IMR-90 (cell line): Measurements from ENCODE around the gene PHIP. TPM values are rescaled to one million over a fixed set of nuclear protein-coding genes. Genes with fewer than 3 reads are reported as not detected.

ENCODE experiments used
- ATAC-seq: fragments of 200-7000 bp; cut with Tn5 transposase; 2 replicates; pipeline ENCODE4 v1.9.1; 2020; ENCODE audit warnings: low read depth, mild to moderate bottlenecking, moderate library complexity
- BruUV-seq: library from RNA; stranded (reverse); fragments of 400-500 nt; replicated peaks from 2 replicates; lab custom pipeline; 2021; lab: Mats Ljungman, UMichigan
- CTCF ChIA-PET: fragments of 300-600 bp; formaldehyde crosslinking; extraction: SDS; loops from one replicate; lab custom pipeline; 2021; ENCODE audit warnings: antibody characterized with exemption; lab: Yijun Ruan, JAX
- POLR2A ChIA-PET: fragments of 300-600 bp; sonication (Branson Sonifier 250); formaldehyde crosslinking; loops from one replicate; lab custom pipeline; 2022; ENCODE audit warnings: antibody characterized with exemption; ENCODE audit not compliant: unreplicated experiment; lab: Charles Lee
- DNase-seq: peaks from one replicate; pipeline ENCODE4 v3.0.0; 2013
- H2AFZ ChIP-seq: replicated peaks from 2 replicates; pipeline ENCODE3; 2013; ENCODE audit warnings: low read length, mild to moderate bottlenecking; ENCODE audit not compliant: poor library complexity
- H2AK5ac ChIP-seq: 2 replicates; pipeline ENCODE4 v1.6.1; 2013; ENCODE audit warnings: low read depth, low read length, inconsistent platforms
- H2AK9ac ChIP-seq: replicated peaks from 2 replicates; pipeline ENCODE3; 2013; ENCODE audit warnings: mild to moderate bottlenecking, low read depth, low read length, moderate library complexity; ENCODE audit not compliant: poor library complexity
- H2BK120ac ChIP-seq: 2 replicates; pipeline ENCODE4 v1.6.1; 2013; ENCODE audit warnings: low read depth, low read length, inconsistent platforms
- H2BK15ac ChIP-seq: 3 replicates; pipeline ENCODE4 v1.6.1; 2013; ENCODE audit warnings: low read depth, low read length, inconsistent platforms
- H2BK20ac ChIP-seq: 2 replicates; pipeline ENCODE4 v1.6.1; 2013; ENCODE audit warnings: low read depth, mild to moderate bottlenecking, inconsistent platforms, low read length, moderate library complexity
- H2BK5ac ChIP-seq: 2 replicates; pipeline ENCODE4 v1.6.1; 2013; ENCODE audit warnings: mild to moderate bottlenecking, low read depth, low read length, inconsistent platforms; ENCODE audit not compliant: poor library complexity, severe bottlenecking
- H3K14ac ChIP-seq: replicated peaks from 2 replicates; pipeline ENCODE4 v1.6.1; 2013; ENCODE audit warnings: low read depth, low read length, inconsistent platforms
- H3K18ac ChIP-seq: 2 replicates; pipeline ENCODE4 v1.6.1; 2013; ENCODE audit warnings: low read depth, low read length, control low read depth
- H3K23ac ChIP-seq: 2 replicates; pipeline ENCODE4 v1.6.1; 2013; ENCODE audit warnings: low read depth, low read length, inconsistent platforms
- H3K27ac ChIP-seq: 2 replicates; pipeline ENCODE4 v1.5.1; 2013; ENCODE audit warnings: mild to moderate bottlenecking, control low read depth, low read length; ENCODE audit not compliant: insufficient read depth
- H3K27me3 ChIP-seq: 2 replicates; pipeline ENCODE4 v1.6.1; 2013; ENCODE audit warnings: low read length; ENCODE audit not compliant: control insufficient read depth, insufficient read depth
- H3K36me3 ChIP-seq: 2 replicates; pipeline ENCODE4 v1.6.1; 2013; ENCODE audit warnings: low read length, mixed read lengths; ENCODE audit not compliant: control insufficient read depth, insufficient read depth
- H3K4ac ChIP-seq: 2 replicates; pipeline ENCODE4 v1.6.1; 2013; ENCODE audit warnings: low read depth, low read length, inconsistent platforms
- H3K4me1 ChIP-seq: 2 replicates; pipeline ENCODE4 v1.6.1; 2013; ENCODE audit warnings: low read length, mixed read lengths; ENCODE audit not compliant: control insufficient read depth, insufficient read depth
- H3K4me2 ChIP-seq: 2 replicates; pipeline ENCODE4 v1.6.1; 2013; ENCODE audit warnings: low read depth, mild to moderate bottlenecking, control low read depth, low read length, moderate library complexity
- H3K4me3 ChIP-seq: 2 replicates; pipeline ENCODE4 v1.5.1; 2013; ENCODE audit warnings: low read depth, mild to moderate bottlenecking, control low read depth, low read length, moderate library complexity; ENCODE audit not compliant: insufficient read depth
- H3K56ac ChIP-seq: 2 replicates; pipeline ENCODE4 v1.6.1; 2013; ENCODE audit warnings: low read length, inconsistent platforms; ENCODE audit not compliant: insufficient read depth; ENCODE audit errors: extremely low read depth
- H3K79me1 ChIP-seq, 2 experiments: 2 replicates each; pipeline ENCODE4 v1.6.1; 2013; ENCODE audit warnings: low read length in 2 of 2, inconsistent platforms in 1 of 2, low read depth in 1 of 2
- H3K9ac ChIP-seq: 2 replicates; pipeline ENCODE4 v1.6.1; 2013; ENCODE audit warnings: low read depth, low read length, control low read depth
- H3K9me1 ChIP-seq: 2 replicates; pipeline ENCODE4 v1.6.1; 2013; ENCODE audit warnings: low read length, inconsistent platforms; ENCODE audit not compliant: insufficient read depth
- H3K9me3 ChIP-seq: 2 replicates; pipeline ENCODE4 v1.6.1; 2013; ENCODE audit warnings: low read length; ENCODE audit not compliant: control insufficient read depth, insufficient read depth
- H4K20me1 ChIP-seq: 2 replicates; pipeline ENCODE4 v1.6.1; 2013; ENCODE audit warnings: low read length, inconsistent platforms; ENCODE audit not compliant: insufficient read depth
- H4K5ac ChIP-seq: 2 replicates; pipeline ENCODE4 v1.6.1; 2013; ENCODE audit warnings: mild to moderate bottlenecking, low read depth, low read length, control low read depth
- H4K8ac ChIP-seq, 2 experiments: 2 replicates each; pipeline ENCODE4 v1.6.1; 2013; ENCODE audit warnings: low read depth in 2 of 2, low read length in 2 of 2, control low read depth in 1 of 2, inconsistent platforms in 1 of 2
- H4K91ac ChIP-seq: 2 replicates; pipeline ENCODE4 v1.6.1; 2013; ENCODE audit warnings: low read depth, low read length, inconsistent platforms; ENCODE audit not compliant: insufficient read depth
- BHLHE40 ChIP-seq: fragments of 150-350 bp; IDR thresholded peaks from 2 replicates; pipeline ENCODE4 v1.6.1; 2016; ENCODE audit warnings: mild to moderate bottlenecking, low read depth, low read length
- CEBPB ChIP-seq: IDR thresholded peaks from 2 replicates; pipeline ENCODE4 v1.6.1; 2012; ENCODE audit warnings: low read depth, low read length, improper control_type of control experiment
- CHD1 ChIP-seq: IDR thresholded peaks from 2 replicates; pipeline ENCODE4 v1.6.1; 2012; ENCODE audit warnings: low read depth, low read length, improper control_type of control experiment
- MXI1 ChIP-seq: IDR thresholded peaks from 2 replicates; pipeline ENCODE4 v1.6.1; 2012; ENCODE audit warnings: low read depth, mild to moderate bottlenecking, low read length, moderate library complexity, borderline replicate concordance
- POLR2A ChIP-seq: IDR thresholded peaks from 2 replicates; pipeline ENCODE4 v1.6.1; 2012; ENCODE audit warnings: mild to moderate bottlenecking, low read depth, low read length
- RCOR1 ChIP-seq: IDR thresholded peaks from 2 replicates; pipeline ENCODE4 v1.6.1; 2012; ENCODE audit warnings: mild to moderate bottlenecking, low read length, improper control_type of control experiment; ENCODE audit not compliant: insufficient replicate concordance
- RFX5 ChIP-seq: IDR thresholded peaks from 2 replicates; pipeline ENCODE4 v1.8.0; 2012; ENCODE audit warnings: low read depth, mild to moderate bottlenecking, low read length, moderate library complexity
- USF2 ChIP-seq: fragments of 150-350 bp; IDR thresholded peaks from 2 replicates; pipeline ENCODE4 v1.6.1; 2017; ENCODE audit warnings: mild to moderate bottlenecking, antibody characterized with exemption, low read length, low read depth
- WGBS, 2 experiments: methylation state at CpG; one replicate each; pipeline versions ENCODE4 v1.1.5 to v1.1.7; 2013; ENCODE audit warnings: missing lambda C conversion rate in 2 of 2; ENCODE audit not compliant: insufficient read length in 1 of 2; ENCODE audit errors: extremely low coverage in 2 of 2; 5-methylcytosine and 5-hydroxymethylcytosine counted together
- dilution Hi-C: fragments of 300-500 bp; cut with HindIII; formaldehyde crosslinking; loops from one replicate; pipeline ENCODE4 v1.14.3; 2018; ENCODE audit warnings: low sequenced_read_pairs; ENCODE audit not compliant: unreplicated experiment
- in situ Hi-C: fragments of 300-500 bp; cut with MboI; formaldehyde crosslinking; loops from 3 replicates; pipeline ENCODE4 v1.14.3; 2019; ENCODE audit warnings: low sequenced_read_pairs, inconsistent platforms, mixed read lengths
- intact Hi-C: fragments of 100-400 bp; cut with micrococcal nuclease; formaldehyde crosslinking; loops from 2 replicates; pipeline ENCODE4 v1.10.0; 2022
- polyA plus RNA-seq, 3 experiments: library from polyadenylated mRNA; depleted of rRNA; stranded (reverse); fragments of >200 nt; gene quantifications; 2 replicates each; pipeline ENCODE4 v1.2.3, GENCODE V29; 2012; ENCODE audit warnings: low replicate concordance in 1 of 3
- total RNA-seq: library from RNA; depleted of rRNA; stranded (reverse); fragments of >200 nt; gene quantifications from 2 replicates; pipeline ENCODE4 v1.2.3, GENCODE V29; 2012

The PHIP gene
- total and polyA plus RNA-seq, 2 of the 4 experiments (the other 2 are of a cell fraction), result 3.4 to 20.4 TPM

- Histone ChIP-seq H3K4me2 (no peak overlapping the region), H3K4me1 (no peaks in the 10 kb centered on the region), H3K9ac (no peak overlapping the region), H3K27me3 (no peaks in the 10 kb centered on the region), H2AK5ac (no peak overlapping the region), H3K79me1 (peaks cover 0 to 4% of the 10 kb centered on the region in 2 experiments; a peak in 1 of 4 replicates), H2BK20ac (no peak overlapping the region), H2BK120ac (no peak overlapping the region), H3K9me1 (no peaks in the 10 kb centered on the region), H2AFZ (no peak overlapping the region), H3K27ac (no peak overlapping the region), H2BK15ac (no peak overlapping the region), H3K23ac (no peak overlapping the region), H3K18ac (no peak overlapping the region), H3K9me3 (no peaks in the 10 kb centered on the region), H3K14ac (no peak overlapping the region), H4K5ac (no peak overlapping the region), H2AK9ac (no peak overlapping the region), H3K4me3 (no peak overlapping the region), H3K56ac (no peak overlapping the region), H4K8ac (no peak overlapping the region), H4K91ac (no peak overlapping the region), H4K20me1 (no peaks in the 10 kb centered on the region), H3K36me3 (peaks cover 5% of the 10 kb centered on the region; the same call in 1 of the 2 replicates), H3K4ac (no peak overlapping the region), H2BK5ac (no peak overlapping the region)
- peak; percentile 2 for DNase-seq
- CTCF ChIA-PET, result interaction anchor here (1.0 kb wide), 1 partner anchor 11 kb away, joined by 5 read pairs; no protein-coding TSS in a partner anchor
- dilution Hi-C loops (no loop called here), in situ Hi-C loops (no loop called here), intact Hi-C loops (loop anchor here (5.0 to 10.0 kb wide), 2 partner anchors 48 to 460 kb away; no protein-coding TSS in a partner anchor)
- BruUV-seq, result no TSS peak
- POLR2A ChIA-PET, result no interaction called here
- 100% methylated on average over 1 of the region's 1 CpG; no CpG with 5 or more reads in 1 of the 2 experiments for WGBS, 2 experiments
- TF ChIP-seq POLR2A, result no peak
- no peak for TF ChIP-seq USF2
- no peak for TF ChIP-seq MXI1
- TF ChIP-seq BHLHE40, result no peak
- no peak for TF ChIP-seq RCOR1
- no peak for TF ChIP-seq RFX5
- no peak for TF ChIP-seq CEBPB
- no peak for TF ChIP-seq CHD1
- no peak for ATAC-seq
These were observed 73.0 kb downstream of the PHIP start for GRCh38 chr6:79005024-79005423.
